PC-9 (cell line): ENCODE measurements around the gene TSPEAR.

Experiments used
- CTCF ChIP-seq: fragments of 200-600 bp; sonication (generic); conservative IDR thresholded peaks from 2 replicates; pipeline ENCODE4 v1.6.1; 2017; ENCODE audit warnings: mixed run types, antibody characterized with exemption, mild to moderate bottlenecking, moderate library complexity
- EZH2 ChIP-seq: fragments of 200-600 bp; sonication (generic); IDR thresholded peaks from 2 replicates; pipeline ENCODE4 v1.8.0; 2017; ENCODE audit warnings: antibody characterized with exemption, low read depth

GRCh38 chr21:44658541-44658910 is 52.8 kb downstream of the TSPEAR start:
- TF ChIP-seq CTCF (no peak), EZH2 (no peak)
